ENCODE measurements around the gene REXO5. TPM values are rescaled to one million over a fixed set of nuclear protein-coding genes. Genes with fewer than 3 reads are reported as not detected.
"Not testable (repeated sequence)": the region's sequence is repeated elsewhere in the genome, so short reads cannot be mapped to it uniquely, and the experiment has no call there.

REXO5 gene
- total RNA-seq, 4 donors from 2014 or later = 3.5 to 9.1 (median 3.9) TPM

DNA sequence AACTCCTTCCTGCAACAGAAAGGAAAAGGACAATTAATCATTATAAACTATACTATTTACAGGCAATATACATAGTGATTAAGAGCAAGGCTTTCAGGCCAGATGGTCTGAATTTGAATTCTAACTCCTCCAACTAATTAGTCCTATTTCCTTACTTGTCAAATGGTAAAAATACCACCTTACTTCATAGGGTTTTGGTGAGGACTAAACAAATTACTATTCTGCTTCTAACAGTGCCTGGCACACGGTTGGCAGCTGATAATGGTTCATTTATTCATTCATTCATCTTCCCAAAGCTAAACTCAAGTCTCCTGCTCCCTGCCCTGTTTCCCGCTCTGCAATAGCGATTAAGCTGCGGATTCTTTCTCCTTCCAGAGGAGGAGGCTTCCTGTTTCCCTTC, 54.0 kb downstream of the REXO5 start:
- Histone ChIP-seq H3K27ac (no peak overlapping the region), H3K4me3 (no peak overlapping the region), H3K4me1 (peaks cover 31% of the 10 kb centered on the region), H3K27me3 (no peaks in the 10 kb centered on the region), H3K9me3 (no peaks in the 10 kb centered on the region), H3K36me3 (peaks cover 28% of the 10 kb centered on the region)
- no peak for TF ChIP-seq EP300 (IDR thresholded peaks at IDR 0.05)
- no peak for TF ChIP-seq POLR2AphosphoS5 (IDR thresholded peaks at IDR 0.05)
- TF ChIP-seq, protein P1, sequence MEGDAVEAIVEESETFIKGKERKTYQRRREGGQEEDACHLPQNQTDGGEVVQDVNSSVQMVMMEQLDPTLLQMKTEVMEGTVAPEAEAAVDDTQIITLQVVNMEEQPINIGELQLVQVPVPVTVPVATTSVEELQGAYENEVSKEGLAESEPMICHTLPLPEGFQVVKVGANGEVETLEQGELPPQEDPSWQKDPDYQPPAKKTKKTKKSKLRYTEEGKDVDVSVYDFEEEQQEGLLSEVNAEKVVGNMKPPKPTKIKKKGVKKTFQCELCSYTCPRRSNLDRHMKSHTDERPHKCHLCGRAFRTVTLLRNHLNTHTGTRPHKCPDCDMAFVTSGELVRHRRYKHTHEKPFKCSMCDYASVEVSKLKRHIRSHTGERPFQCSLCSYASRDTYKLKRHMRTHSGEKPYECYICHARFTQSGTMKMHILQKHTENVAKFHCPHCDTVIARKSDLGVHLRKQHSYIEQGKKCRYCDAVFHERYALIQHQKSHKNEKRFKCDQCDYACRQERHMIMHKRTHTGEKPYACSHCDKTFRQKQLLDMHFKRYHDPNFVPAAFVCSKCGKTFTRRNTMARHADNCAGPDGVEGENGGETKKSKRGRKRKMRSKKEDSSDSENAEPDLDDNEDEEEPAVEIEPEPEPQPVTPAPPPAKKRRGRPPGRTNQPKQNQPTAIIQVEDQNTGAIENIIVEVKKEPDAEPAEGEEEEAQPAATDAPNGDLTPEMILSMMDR (IDR thresholded peaks at IDR 0.05) = no peak
- TF ChIP-seq POLR2A (IDR thresholded peaks at IDR 0.05) = no peak
- no peak for DNase-seq (ENCODE audit: low spot score in 2 of 2)
- 80% methylated on average over 4 of the region's 4 CpGs for WGBS

- H3K9me3 ChIP-seq; H3K27ac ChIP-seq; DNase-seq (ENCODE audit: low spot score in 2 of 2); H3K27me3 ChIP-seq; H3K4me3 ChIP-seq: not testable (repeated sequence)
- WGBS = 78% methylated on average over 3 of the region's 4 CpGs
- peaks cover 28% of the 10 kb centered on the region for H3K36me3 ChIP-seq
- peaks cover 38% of the 10 kb centered on the region for H3K4me1 ChIP-seq
Measured at GRCh38 chr16:20860995-20861394, 54.7 kb downstream of the REXO5 start.

DNA sequence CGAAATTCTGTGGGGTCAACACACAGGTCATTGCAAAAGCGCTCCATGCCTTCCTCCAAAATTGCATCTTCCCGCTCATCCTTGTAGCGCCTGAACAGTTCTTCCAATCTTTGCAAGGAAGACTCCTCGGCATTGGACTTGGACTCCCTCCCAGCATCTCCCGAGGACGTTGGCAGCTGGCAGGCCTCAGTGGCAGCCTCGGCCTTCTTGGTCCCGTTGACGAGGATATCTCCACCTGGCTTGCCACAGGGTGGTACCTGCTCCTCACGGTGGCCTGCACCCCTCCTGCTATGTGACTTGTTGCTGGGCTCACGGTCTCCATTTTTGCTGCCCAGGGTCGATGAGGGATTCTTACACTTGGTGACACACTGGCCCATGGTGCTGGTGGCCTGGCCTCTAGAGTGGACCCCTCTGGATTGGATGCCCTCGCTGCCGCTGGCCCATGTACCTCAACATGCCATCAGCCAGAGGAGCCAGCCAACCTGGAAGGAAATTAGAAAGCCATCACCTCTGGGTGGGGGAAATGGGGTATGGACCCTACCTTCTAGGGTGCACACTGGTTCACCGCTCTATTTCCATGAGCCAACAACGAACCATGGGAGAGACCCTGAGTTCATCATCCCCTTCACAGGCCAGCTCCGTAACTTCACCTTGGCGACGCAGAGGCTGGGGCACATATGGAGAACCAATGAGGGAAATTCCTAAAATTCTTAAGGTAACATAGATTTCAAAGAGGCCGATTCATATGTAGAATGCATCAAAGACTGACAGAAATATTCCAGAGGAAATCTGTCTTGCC, 56.0 kb downstream of the REXO5 start:
- H3K27ac ChIP-seq = no peak overlapping the region
- WGBS = 93% methylated on average over 19 of the region's 21 CpGs
- no peak for DNase-seq (ENCODE audit: low spot score in 2 of 2)

DNA sequence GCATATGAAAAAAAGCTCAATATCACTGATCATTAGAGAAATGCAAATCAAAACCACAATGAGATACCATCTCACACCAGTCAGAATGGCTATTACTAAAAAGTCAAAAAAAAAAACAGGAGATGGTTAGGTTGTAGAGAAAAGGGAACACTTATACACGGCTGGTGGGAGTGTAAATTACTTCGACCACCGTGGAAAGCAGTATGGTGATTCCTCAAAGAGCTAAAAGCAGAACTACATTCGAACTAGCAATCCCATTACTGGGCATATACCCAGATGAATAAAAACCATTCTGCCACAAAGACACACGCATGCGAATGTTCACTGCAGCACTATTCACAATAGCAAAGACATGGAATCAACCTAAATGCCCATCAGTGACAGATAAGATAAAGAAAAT, 58.0 kb downstream of the REXO5 start:
- H3K27ac ChIP-seq; H3K9me3 ChIP-seq; H3K4me3 ChIP-seq; H3K27me3 ChIP-seq; DNase-seq (ENCODE audit: low spot score in 2 of 2): not testable (repeated sequence)
- peaks cover 28% of the 10 kb centered on the region for H3K36me3 ChIP-seq
- H3K4me1 ChIP-seq = peaks cover 66% of the 10 kb centered on the region
- 89% methylated on average over 6 of the region's 6 CpGs for WGBS

More for the DNA sequence above, 56.0 kb downstream of the REXO5 start:
- Histone ChIP-seq H3K27me3 (no peaks in the 10 kb centered on the region), H3K4me1 (peaks cover 46% of the 10 kb centered on the region), H3K9me3 (no peaks in the 10 kb centered on the region), H3K36me3 (peaks cover 28% of the 10 kb centered on the region), H3K4me3 (no peak overlapping the region)
- no peak for TF ChIP-seq EP300 (IDR thresholded peaks at IDR 0.05)
- TF ChIP-seq POLR2AphosphoS5 (IDR thresholded peaks at IDR 0.05) = no peak
- TF ChIP-seq, protein P1 (IDR thresholded peaks at IDR 0.05) = no peak
- no peak for TF ChIP-seq POLR2A (IDR thresholded peaks at IDR 0.05)

DNA sequence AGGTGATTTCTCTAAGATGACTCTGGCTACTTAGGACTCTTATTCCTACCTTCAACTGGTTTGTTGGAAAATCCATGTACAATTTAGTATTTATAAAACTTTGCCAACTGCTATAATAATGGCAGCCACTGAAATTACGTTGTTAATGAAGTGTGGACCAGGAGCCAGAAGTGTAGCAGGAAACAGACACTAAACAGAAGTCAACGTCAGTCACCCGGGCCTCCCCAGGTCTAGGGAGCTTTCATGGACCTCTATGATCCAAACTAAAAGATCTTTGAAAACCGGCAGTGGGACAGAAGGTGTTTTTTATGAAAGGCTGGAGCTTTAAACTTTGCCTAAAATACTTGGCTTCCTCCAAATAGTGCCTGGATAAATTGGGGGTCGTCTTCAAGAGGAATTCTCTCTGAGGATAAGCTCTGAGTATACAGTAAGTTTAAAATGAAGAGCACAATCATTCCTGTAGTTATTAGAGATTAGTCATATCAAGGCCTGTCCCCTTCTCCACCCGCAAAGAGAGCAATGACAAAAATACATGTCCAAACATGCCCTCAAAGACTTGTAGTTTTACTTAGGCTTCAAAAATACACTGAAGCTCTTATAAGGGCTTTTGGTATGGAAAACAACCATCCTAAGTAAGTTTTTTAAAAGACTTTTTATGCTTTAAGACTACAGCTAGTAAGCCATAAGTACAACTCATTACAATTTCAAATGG, 59.2 kb downstream of the REXO5 start:
- 49% methylated on average over 6 of the region's 6 CpGs for WGBS
- TF ChIP-seq POLR2AphosphoS5 (IDR thresholded peaks at IDR 0.05) = no peak
- TF ChIP-seq, protein P1 (IDR thresholded peaks at IDR 0.05) = no peak
- no peak for TF ChIP-seq POLR2A (IDR thresholded peaks at IDR 0.05)
- no peaks in the 10 kb centered on the region for H3K9me3 ChIP-seq

DNA sequence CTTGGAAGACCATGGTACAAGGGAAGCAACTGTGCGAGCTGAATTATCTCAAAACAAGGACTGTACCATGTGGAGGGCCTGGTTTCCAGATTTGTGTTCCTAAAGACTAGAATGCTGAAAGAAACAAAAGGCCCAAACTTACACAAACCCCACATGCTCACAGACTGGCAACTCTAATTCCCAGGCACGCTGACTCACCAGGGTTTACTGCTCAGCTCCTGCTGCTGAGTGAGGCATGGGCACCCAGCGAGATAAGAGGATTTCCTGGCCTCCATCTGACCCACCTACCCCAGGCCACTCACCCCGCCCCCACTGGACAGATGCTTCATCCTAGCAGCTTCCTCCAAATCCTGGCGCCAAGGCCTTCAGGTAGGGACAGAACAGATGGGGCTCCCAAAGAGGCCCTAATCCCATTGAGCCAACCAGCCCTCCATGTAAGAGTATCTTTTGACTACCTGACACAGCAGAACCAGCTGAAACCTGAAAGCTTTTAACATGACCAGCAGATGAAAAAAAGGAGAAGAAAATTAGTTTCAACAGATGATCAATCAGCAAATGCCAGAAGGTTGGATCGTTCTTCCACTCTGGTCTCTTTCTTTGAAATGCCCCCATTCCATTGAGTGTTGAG, 59.9 kb downstream of the REXO5 start:
- Histone ChIP-seq H3K9me3 (no peaks in the 10 kb centered on the region), H3K4me3 (no peak overlapping the region), H3K4me1 (peaks cover 68% of the 10 kb centered on the region), H3K36me3 (peaks cover 11% of the 10 kb centered on the region), H3K27me3 (no peaks in the 10 kb centered on the region), H3K27ac (peak overlapping the region; percentile 83)
- DNase-seq (ENCODE audit: low spot score in 2 of 2) = peak in 1 of 2 donors; percentile 71
- no peak for TF ChIP-seq EP300 (IDR thresholded peaks at IDR 0.05)
- TF ChIP-seq, protein P1 (IDR thresholded peaks at IDR 0.05) = no peak
- no peak for TF ChIP-seq POLR2AphosphoS5 (IDR thresholded peaks at IDR 0.05)
- TF ChIP-seq POLR2A (IDR thresholded peaks at IDR 0.05) = no peak
- 50% methylated on average over 6 of the region's 6 CpGs for WGBS

More for the DNA sequence above, 59.2 kb downstream of the REXO5 start:
- Histone ChIP-seq H3K4me3 (no peak overlapping the region), H3K4me1 (peaks cover 67% of the 10 kb centered on the region), H3K36me3 (peaks cover 17% of the 10 kb centered on the region), H3K27me3 (no peaks in the 10 kb centered on the region), H3K27ac (peak overlapping the region; percentile 83)
- DNase-seq (ENCODE audit: low spot score in 2 of 2) = no peak
